Lung (tissue), 12 donors: Measurements from ENCODE around the gene PWWP2A. TPM values are rescaled to one million over a fixed set of nuclear protein-coding genes. Genes with fewer than 3 reads are reported as not detected.

Source experiments
- ATAC-seq: fragments of 200-7000 bp; cut with Tn5 transposase; one replicate; pipeline ENCODE4 v1.9.1; 2020; ENCODE audit warnings: moderate number of reproducible peaks; ENCODE audit not compliant: insufficient read depth, low FRiP score
- DNase-seq, 3 donors: peaks; one replicate each; pipeline ENCODE4 v3.0.0-alpha.2; 2013 to 2017
- H3K27ac ChIP-seq, 2 donors: one replicate each; pipeline ENCODE4 v1.5.1; 2013; ENCODE audit warnings: mild to moderate bottlenecking in 2 of 2, moderate library complexity in 2 of 2, control low read depth in 1 of 2, inconsistent platforms in 1 of 2, low read depth in 1 of 2, low read length in 1 of 2
- H3K27me3 ChIP-seq, 3 donors: one replicate each; pipeline ENCODE4 v1.5.1; 2013; ENCODE audit warnings: low read length in 2 of 3; ENCODE audit not compliant: control insufficient read depth in 3 of 3, insufficient read depth in 3 of 3
- H3K36me3 ChIP-seq, 4 donors: one replicate each; pipeline ENCODE4 v1.5.1; 2013; ENCODE audit warnings: low read length in 4 of 4, mild to moderate bottlenecking in 1 of 4, moderate library complexity in 1 of 4; ENCODE audit not compliant: control insufficient read depth in 4 of 4, insufficient read depth in 4 of 4
- H3K4me1 ChIP-seq, 5 donors: one replicate each; pipeline ENCODE4 v1.5.1; 2013; ENCODE audit warnings: low read length in 5 of 5, mild to moderate bottlenecking in 2 of 5, moderate library complexity in 1 of 5; ENCODE audit not compliant: control insufficient read depth in 5 of 5, insufficient read depth in 5 of 5
- H3K4me3 ChIP-seq: one replicate; pipeline ENCODE4 v1.5.1; 2013; ENCODE audit warnings: mild to moderate bottlenecking, control low read depth, moderate library complexity
- H3K9ac ChIP-seq, 2 donors: one replicate each; pipeline ENCODE4 v1.5.1; 2013; ENCODE audit warnings: low read length in 2 of 2, control low read depth in 1 of 2; ENCODE audit not compliant: insufficient read depth in 1 of 2
- H3K9me3 ChIP-seq, 4 donors: one replicate each; pipeline ENCODE4 v1.5.1; 2013; ENCODE audit warnings: low read length in 3 of 4, mild to moderate bottlenecking in 1 of 4, moderate library complexity in 1 of 4; ENCODE audit not compliant: control insufficient read depth in 4 of 4, insufficient read depth in 3 of 4
- CTCF ChIP-seq: IDR thresholded peaks from 2 replicates; pipeline ENCODE4 v1.5.1; 2012; ENCODE audit warnings: mild to moderate bottlenecking; ENCODE audit errors: control extremely low read depth, extremely low read depth
- WGBS, 2 donors: extraction: QIAGEN DNeasy Blood & Tissue Kit; methylation state at CpG; one replicate each; pipeline ENCODE4 v1.1.7; 2013; 5-methylcytosine and 5-hydroxymethylcytosine counted together
- polyA plus RNA-seq, 2 donors: library from polyadenylated mRNA; stranded (reverse); fragments of 200-250 nt; gene quantifications; one replicate each; pipeline ENCODE4 v1.2.1, GENCODE V29; 2013
- total RNA-seq, 2 donors: library from RNA; depleted of rRNA in 1 of 2; stranded (reverse); fragments of >200 nt in 1 of 2; gene quantifications; one replicate each; pipeline ENCODE4 v1.2.1, GENCODE V29; 2014 to 2021
- donor health status: control.
- donor health status: control.
- donor health status: Bipolar disorder and iron deficiency.
- donor health status: healthy.
- donor health status: DM: yes; HTN: yes; CAD: no.

The PWWP2A gene
- total and polyA plus RNA-seq, 4 donors, result 7.9 to 49.0 (median 16.5) TPM

- Histone ChIP-seq H3K4me3 (no peak overlapping the region), H3K4me1 (peaks cover 3 to 11% (median 6%) of the 10 kb centered on the region in 5 donors), H3K9me3 (no peaks in the 10 kb centered on the region), H3K27ac (no peak overlapping the region), H3K9ac (no peak overlapping the region), H3K27me3 (no peaks in the 10 kb centered on the region), H3K36me3 (peaks cover 0 to 6% (median 2%) of the 10 kb centered on the region in 4 donors)
- TF ChIP-seq CTCF, result no peak
- no peak for ATAC-seq
- DNase-seq, result no peak
- WGBS, 2 donors, result 95 to 97% methylated on average over 1 of the region's 1 CpG
Observed at GRCh38 chr5:160084144-160084543, 35.1 kb downstream of the PWWP2A start.

- H3K9me3 ChIP-seq, result no peaks in the 10 kb centered on the region
- DNase-seq (no peak), ATAC-seq (no peak)
- H3K27ac ChIP-seq, result no peak overlapping the region
- TF ChIP-seq CTCF, result no peak
- H3K9ac ChIP-seq, result no peak overlapping the region
- H3K4me3 ChIP-seq, result no peak overlapping the region
- peaks cover 0 to 10% (median 5%) of the 10 kb centered on the region in 4 donors for H3K36me3 ChIP-seq
- H3K4me1 ChIP-seq, result peaks cover 2 to 11% (median 6%) of the 10 kb centered on the region in 5 donors
- WGBS, 2 donors, result 68 to 87% methylated on average over 3 of the region's 3 CpGs
- H3K27me3 ChIP-seq, result no peaks in the 10 kb centered on the region
Observed at GRCh38 chr5:160083501-160083900, 35.7 kb downstream of the PWWP2A start.

GRCh38 chr5:160082614-160083500 lies 36.4 kb downstream of the PWWP2A start:
- H3K27ac ChIP-seq, result no peak overlapping the region
- DNase-seq (peak; percentile 30 to 64 (median 62)), ATAC-seq (no peak)
- peaks cover 2 to 11% (median 6%) of the 10 kb centered on the region in 5 donors for H3K4me1 ChIP-seq
- WGBS, 2 donors, result 60 to 78% methylated on average over 9 of the region's 9 CpGs
- no peaks in the 10 kb centered on the region for H3K9me3 ChIP-seq
- peaks cover 0 to 12% (median 8%) of the 10 kb centered on the region in 4 donors for H3K36me3 ChIP-seq
- no peak overlapping the region for H3K4me3 ChIP-seq
- H3K9ac ChIP-seq, result peak overlapping the region in 1 of 2 donors; percentile 19
- no peaks in the 10 kb centered on the region for H3K27me3 ChIP-seq
- no peak for TF ChIP-seq CTCF
